Right kidney (tissue), 1 donor: ENCODE results near the gene METTL9.
"Not testable (repeated sequence)": the region's sequence is repeated elsewhere in the genome, so short reads cannot be mapped to it uniquely, and the experiment has no call there.

Experiments used
- DNase-seq: peaks from one replicate; pipeline ENCODE4 v3.0.0-alpha.2; 2016

Gene METTL9

DNA sequence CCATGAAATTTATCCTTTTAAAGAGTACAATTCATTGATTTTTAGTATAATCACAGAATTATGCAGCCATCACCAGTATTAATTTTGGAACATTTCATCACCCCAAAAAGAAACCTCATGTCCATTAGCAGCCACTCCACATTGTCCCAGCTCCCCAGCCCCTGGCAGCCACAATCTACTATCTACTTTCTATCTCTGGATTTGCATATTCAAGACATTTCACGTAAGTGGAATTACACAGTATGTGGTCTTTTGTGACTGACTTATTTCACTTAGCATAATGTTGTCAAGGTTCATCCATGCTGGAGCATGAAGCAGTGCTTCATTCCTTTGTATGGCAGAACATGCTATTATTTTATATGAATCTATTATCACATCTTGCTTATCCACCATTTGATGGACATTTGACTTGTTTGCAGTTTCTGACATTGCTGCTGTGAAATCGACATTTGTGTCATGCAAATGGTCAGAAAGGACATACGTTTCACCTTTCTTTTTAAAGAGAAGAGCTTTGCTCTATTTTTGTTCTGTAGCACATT, 10.7 kb downstream of the METTL9 start:
- DNase-seq: no peak

DNA sequence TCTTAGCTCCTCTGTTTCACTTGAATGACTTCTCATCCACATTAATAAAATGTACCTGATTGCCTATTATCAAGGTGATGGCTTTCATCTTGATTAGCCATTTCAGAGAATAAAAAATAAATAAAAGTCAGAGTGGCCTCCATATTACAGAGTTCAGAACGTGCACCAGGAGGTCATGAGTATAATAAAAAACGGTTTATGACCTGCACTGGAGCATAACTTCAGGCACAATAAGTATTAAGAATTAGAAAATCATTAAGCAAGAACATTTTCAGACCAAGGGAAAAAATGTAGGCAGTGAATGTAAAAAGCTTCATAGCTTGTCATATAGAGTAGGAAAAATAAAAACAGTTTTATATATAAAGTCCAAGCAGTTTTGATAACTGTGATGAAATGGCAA, 11.4 kb downstream of the METTL9 start:
- DNase-seq: no peak

DNA sequence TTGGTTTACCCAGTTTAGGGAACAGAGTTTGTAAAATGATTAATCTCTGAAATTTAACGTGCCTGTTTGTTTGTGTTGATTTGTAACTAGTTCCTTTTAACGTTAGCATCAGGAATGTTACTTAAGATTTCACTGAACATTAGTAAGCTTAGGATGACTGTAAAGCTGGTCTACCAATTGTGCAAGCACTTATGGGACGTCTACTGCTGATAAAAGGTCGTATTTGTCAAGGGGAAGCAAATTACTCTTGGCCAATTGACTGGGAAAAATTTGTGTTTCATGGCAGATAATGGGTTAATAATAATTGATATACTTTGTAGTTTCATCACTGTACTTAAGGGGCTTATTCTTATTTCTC, 11.8 kb downstream of the METTL9 start:
- no peak for DNase-seq

DNA sequence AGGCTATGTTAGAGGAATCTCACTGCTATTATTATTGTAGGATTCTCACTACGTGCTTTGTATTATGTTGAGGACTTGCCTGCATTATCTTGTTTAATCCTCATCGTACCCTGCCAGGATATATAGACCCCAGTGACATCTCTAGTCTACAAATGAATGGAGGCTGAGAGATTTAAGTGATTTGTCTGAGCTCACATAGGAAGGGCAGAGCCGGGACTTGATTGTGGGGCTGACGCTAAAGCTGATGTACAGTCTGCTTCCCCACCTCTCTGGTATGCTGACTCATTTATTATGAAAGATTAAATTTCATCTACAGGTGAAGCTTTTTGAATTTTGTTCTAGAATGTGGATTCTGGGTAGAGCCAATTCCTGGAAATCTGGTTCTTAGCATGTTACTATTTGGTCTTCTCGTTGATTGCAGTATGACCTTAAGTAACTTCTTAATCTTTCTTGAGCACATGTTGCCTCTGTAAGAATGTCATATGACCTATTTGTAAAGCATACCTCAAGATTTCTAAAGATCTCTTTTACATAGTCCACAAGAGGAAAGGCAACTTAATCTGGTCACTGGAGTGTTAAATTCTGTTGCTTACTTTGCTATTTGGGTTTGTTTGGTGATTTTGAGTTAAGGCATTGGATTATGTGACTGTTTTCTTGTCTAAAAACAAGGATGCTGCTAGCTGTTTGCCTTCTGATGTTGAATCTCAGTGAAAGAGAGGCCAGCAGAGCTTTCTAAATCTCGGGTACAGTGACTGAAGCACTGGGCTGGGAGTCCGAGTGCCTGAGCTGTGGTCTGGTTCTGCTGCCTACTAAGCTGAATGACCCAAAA, 12.4 kb downstream of the METTL9 start:
- DNase-seq: no peak

DNA sequence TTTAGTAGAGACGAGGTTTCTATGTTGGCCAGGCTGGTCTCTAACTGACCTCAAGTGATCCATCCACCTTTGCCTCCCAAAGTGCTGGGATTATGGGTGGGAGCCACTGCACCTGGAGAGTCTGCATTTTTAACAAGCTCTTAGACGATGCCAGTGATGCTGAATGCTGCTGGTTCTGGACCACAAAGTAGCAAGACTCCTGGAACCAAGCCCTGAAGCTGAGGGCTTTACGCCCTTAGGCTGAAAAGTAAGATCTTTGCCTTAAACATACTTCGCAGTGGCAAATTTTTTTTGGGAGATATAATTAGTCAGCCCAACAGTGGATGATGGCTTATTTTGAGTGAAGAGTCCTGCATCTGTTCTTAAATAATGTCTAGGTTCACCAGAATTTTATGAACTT, 14.0 kb downstream of the METTL9 start:
- DNase-seq: no peak

DNA sequence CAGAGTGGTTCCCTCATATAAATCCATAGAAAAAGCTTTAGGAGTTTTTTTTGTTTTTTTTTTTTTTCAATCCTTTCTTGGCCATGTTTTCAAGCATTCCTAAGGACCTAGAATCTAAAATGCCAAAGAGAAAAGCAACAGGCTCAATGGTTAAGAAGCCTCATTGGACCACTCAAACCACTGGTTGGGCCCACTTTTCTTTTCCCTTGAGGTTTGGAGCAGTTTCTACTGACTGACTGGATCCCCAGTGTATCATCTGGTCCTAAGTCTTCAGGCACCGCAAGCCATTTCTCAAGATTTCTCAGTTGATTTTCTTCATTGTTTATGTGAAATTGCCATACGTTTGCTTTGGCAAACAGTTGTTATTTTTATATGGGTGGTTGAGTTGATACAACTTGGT, 14.4 kb downstream of the METTL9 start:
- no peak for DNase-seq

DNA sequence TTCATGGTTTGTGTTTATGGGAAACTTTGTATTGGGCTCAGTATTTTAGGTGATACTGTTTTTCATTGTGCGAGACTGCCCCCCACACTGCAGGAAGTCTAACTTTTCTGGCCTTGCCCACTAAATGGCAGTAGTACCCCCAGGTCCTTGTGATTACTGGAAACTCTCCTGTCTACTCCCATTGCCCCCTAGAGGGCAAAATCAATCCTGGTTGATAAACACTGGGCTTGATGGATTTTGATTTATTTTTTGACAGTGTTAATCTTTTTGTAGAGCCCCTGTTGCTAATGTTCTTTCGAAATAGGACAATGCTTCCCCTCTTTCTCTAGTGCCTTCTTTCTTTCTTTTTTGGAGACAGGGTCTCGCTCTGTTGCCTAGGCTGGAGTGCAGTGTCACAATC, 15.5 kb downstream of the METTL9 start:
- DNase-seq: no peak

DNA sequence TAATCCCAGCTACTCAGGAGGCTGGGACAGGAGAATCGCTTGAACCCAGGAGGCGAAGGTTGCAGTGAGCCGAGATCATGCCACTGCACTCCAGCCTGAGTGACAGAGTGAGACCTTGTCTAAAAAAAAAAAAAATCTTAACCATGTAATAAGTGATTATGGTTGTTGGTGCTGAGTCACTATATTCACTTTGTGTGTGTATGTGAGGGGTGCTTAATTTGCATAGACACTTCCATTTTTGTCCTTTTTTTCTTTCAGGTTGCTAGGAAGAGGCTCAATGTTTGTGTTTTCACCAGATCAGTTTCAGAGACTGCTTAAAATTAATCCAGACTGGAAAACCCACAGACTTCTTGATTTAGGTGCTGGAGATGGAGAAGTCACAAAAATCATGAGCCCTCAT, 18.2 kb downstream of the METTL9 start:
- DNase-seq: no peak

DNA sequence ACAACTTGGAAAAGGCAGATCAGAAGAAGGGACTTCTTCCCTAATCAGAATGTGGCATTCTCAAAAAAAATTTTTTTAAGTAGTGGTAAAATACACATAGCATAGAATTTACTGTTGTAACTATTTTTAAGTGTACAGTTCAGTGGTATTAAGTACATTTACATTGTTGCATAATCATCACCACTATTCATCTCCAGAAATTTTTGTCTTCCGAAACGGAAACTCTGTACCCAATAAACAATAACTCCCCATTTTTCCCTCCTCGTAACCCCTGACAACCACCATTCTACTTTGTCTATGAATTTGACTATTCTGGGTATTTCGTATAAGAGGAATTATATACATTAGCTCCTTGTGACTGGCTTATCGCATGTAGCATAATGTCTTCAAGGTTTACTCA, 18.9 kb downstream of the METTL9 start:
- DNase-seq: no peak

DNA sequence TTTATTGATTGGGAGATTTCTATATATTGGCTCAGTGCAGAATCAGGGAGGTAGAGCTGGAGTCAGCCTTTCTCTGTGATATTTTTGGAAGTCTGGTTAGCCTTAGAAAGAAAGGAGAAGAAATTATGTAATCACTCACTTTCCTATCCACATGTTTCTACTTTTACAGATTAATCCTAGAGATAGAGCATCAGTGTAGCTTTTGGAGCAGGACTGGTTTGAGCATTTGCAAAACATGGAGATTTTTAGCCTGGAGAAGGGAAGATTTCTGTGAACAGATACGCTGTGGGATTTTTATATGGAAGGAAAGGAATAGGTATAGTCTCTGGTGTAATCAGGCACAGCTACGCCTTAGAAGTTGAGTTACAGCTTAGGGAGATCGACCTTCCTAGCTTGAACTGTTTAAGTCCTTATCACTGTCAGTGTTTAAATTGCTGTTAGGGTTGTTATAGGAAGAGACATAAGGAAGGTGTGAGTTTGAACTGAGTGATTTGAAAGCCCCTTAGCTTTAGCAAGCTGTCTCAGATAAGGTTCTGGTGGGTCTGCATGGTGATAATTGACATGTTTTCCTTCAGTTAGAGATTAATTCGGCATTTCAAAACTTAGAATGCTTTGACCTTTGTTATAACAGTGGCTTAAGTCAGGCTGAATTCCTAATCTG, 20.5 kb downstream of the METTL9 start:
- DNase-seq: no peak

DNA sequence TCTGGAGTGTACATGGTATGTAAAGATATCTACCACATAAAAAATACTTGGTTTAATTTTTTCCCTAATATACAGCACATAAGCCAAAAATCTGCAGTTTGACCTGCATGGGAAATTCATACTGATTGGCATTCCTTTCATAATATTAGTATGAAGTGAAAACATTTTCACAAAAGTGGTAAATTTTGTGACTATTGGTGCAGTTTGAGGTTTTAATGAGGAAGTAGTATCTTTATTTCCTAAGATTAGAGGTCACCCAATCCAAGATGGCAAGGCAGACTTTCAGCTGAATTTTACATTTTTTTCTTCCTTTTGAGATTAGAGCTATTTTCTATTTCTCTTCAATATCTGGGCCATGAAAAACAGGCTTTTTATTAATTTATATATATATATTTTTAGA, 21.2 kb downstream of the METTL9 start:
- DNase-seq: no peak

DNA sequence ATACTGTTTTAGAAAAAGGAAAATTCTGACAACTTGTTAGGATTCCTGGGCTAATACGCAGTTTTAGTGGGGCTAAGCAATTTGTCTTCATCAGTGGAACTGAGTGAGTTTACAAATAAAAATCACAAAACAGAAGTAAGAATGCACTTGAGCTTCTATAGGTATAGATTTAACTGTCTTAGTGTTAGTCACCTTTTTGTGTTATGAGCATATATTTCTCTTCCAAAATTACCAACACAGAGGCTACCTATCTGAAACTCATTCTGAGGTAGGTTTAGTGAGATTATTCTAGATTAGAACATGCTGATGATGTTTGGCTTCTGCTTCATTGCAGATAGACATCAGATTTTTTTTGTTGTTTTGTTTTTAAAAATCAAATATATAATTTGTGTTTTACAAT, 23.2 kb downstream of the METTL9 start:
- DNase-seq: no peak

DNA sequence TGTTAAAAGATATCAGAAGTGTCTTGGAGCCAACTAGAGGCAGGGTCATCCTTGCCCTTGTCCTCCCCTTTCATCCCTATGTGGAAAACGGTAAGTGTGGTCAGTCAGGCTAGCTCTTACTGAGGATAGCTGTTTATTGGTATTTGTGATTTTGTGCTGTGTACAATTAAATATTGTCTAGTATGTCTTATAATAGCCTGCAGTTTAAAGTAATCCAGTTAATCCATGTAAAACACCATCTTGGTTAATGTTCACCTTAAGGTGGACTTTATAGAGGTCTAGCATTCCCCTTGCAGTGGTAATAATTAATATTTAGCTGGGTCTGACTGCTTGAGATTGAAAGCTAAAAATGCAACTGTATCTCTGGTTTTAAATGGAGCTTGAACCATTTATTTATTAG, 25.6 kb downstream of the METTL9 start:
- no peak for DNase-seq

DNA sequence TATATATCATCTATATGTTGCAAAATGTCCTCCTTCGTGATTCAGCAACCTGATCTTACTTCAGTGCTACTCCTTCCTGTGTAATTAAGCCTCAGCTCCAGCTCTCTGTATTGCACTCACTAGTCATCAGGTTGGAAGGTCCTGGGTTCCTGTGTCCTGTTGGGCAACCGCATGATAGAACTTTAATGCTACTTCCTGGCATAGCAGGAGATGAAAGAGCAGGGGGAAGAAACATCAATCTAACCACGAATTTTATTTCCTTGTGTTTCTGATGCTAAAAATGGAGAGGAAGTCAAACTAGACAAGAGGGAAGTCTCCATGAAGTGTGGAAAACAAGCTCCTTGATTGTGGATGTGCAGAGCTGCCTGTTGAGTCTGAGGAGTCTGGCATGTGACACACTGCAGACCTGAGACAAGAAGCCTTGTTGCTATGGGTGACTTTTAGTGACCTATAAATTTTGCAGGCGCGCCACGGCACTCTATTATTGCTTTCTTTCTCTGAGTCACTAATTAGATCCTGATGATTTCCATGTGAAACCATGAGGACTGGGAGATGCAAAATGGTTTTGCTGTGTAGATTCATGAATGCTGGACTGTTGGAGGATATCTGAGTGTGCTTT, 27.4 kb downstream of the METTL9 start:
- no peak for DNase-seq

DNA sequence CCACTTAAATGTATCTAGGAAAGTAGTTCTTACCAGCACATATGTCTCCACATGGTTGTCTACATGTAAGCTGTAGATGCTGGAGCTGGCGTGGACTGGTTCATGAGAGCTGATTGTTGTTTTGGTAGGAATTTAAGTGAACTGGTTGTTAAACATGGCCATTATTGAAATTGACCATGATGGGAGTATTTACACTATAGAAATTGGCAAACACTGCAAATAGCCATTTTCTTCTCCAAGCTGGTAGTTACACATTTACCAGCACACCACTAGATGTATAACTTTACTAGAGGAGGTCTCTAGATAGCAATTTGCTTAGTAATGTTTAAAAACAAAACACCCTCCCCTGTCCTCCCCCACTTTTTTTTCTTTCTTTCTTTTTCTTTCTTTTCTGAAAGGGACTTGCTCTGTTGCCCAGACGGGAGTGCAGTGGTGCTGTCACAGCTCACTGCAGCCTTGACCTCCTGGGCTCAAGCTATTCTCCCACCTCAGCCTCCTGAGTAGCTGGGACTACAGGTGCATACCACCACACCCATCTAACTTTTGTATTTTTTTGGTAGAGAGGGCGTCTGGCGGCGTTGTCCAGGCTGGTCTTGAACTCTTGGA, 28.8 kb downstream of the METTL9 start:
- DNase-seq: no peak

DNA sequence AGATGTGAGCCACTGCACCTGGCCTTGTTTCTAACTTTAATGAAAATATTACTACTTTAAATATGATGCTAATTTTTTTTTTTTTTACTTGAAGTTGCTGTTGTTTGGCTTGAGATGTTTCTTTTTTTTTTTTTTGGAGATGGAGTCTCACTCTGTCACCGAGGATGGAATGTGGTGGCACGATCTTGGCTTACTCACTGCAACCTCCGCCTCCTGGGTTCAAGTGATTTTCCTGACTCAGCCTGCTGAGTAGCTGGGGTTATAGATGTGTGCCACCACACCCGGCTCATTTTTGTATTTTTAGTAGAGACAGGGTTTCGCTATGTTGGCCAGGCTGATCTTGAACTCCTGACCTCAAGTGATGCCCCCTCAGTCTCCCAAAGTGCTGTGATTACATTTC, 29.4 kb downstream of the METTL9 start:
- no peak for DNase-seq

DNA sequence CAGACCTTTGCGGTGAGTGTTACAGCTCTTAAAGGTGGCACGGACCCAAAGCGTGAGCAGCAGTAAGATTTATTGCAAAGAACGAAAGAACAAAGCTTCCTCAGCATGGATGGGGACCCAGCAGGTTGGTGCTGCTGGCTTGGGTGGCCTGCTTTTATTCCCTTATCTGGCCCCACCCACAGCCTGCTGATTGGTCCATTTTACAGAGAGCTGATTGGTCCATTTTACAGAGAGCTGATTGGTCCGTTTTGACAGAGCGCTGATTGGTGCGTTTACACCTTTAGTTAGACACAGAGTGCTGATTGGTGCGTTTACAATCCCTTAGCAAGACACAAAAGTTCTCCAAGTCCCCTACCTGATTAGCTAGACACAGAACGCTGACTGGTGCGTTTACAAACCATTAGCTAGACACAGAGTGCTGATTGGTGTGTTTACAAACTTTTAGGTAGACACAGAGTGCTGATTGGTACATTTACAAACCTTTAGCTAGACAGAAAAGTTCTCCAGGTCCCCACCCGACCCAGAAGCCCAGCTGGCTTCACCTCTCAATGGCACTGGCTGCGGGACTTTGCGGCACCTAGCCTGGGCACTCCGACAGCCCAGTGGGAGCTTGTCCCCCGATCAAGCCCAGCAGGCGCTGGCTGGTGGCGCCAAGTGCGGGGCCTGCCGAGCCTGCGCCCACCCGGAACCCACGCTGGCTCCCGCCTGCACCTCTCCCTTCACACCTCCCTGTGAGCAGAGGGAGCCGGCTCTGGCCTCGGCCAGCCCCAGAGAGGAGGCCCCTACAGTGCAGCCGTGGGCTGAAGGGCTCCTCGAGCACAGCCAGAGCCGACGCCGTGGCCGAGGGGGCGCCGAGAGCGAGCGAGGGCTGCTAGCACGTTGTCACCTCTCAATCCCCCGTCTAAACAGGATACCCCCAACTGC, 30.5 kb downstream of the METTL9 start:
- not testable (repeated sequence) for DNase-seq

DNA sequence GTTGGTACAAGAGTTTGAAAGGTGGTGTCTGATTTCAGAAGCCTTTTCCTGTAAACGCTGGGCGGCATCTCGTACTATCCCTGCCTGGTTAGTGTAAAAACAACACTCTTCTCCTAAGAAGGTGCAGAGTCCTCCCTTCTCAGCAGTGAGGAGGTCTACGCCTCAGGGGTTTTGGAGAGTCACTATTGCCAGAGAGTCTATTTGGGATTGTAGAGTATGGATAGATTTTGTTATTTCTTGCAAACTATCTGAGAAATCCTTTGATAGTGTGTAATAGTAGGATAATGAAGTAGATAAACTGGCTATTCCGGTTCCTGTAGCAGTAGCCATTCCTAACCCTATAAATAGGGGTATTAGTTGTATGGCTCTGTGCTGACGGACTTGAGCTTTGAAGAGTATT, 31.5 kb downstream of the METTL9 start:
- DNase-seq: not testable (repeated sequence)

DNA sequence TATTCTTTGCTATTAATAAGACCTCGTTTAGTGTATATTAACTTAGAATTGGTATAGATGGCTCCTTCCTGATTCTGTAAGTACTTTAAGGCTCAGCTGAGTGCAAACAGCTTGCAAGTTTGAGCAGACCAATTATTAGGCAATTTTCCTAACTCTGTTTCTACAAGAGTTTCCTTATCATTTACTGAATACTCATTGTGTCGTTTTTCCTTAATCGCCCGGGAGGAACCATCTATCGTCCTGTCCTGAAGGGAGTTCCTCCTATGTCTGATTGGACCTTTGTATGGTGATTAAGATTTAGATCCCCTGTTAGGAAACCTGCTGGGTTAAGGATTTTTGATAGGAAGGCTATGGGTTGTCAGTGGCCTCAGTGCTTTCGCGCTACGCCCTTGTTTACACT, 32.0 kb downstream of the METTL9 start:
- DNase-seq: not testable (repeated sequence)

DNA sequence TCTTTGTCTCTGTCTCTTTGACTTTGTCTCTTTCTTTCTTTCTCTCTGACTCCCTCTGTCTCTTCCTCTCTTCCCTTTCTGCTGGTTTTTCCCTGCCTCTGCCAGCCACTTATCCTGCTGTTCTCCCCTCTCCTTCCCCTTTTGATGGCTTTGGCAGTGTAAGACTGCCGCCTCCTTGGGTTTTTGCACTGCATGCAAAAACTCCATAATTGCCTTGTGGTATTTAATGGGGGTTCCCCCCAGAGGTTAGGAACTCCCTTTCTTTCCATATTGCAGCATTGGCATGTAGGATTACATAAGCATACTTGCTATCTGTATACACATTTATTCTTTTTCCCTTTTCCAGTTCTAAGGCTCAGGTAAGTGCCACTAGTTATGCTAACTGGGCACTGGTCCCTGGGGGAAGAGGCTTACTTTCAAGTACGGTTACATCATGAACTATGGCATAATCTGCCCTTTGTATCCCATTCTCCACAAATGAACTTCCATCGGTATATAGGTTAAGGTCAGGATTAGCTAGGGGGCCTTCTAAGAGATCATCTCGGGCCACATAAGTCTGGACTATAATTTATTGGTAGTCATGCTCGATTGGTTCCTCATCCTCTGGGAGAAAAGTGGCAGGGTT, 32.7 kb downstream of the METTL9 start:
- DNase-seq: not testable (repeated sequence)

DNA sequence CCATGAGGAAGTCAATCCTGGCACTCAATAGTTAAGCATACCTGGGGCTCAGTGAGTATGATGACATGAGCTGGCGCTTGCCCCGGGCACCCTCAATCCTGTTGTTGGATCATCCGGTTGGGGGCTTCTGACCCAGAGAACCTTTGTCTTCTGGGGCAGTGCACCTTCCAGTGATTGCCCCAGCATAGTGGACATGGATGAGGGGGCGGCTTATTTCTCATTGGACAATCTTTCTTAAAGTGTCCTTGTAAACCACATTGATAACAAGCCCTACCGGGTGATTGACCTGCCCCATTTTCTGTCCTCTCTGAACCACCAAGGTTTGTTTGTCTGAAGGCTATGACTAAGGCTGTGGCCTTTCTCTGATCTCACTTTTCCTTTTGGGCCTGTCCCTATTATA, 34.8 kb downstream of the METTL9 start:
- no peak for DNase-seq
